ENCODE measurements around the gene LOXL3.
A peak's percentile ranks its signal among the peaks of the same experiment; 100 is the strongest.

LOXL3 gene

GRCh38 chr2:74516650-74517049 lies 37.1 kb downstream of the LOXL3 start:
- Histone ChIP-seq H3K27ac (ENCODE audit: low read depth, low read length) (no peak overlapping the region), H3K9ac (ENCODE audit: low read length) (no peak overlapping the region), H3K9me3 (ENCODE audit: low read length) (no peaks in the 10 kb centered on the region), H3K36me3 (ENCODE audit: insufficient read depth, low read length) (no peaks in the 10 kb centered on the region), H3K4me1 (ENCODE audit: insufficient read depth, low read length) (peaks cover 6% of the 10 kb centered on the region), H3K4me3 (ENCODE audit: low read depth in 1 of 2, low read length in 2 of 2) (no peak overlapping the region), H3K27me3 (ENCODE audit: control insufficient read depth in 1 of 2, insufficient read depth in 2 of 2, low read length in 2 of 2) (peaks cover 63 to 80% of the 10 kb centered on the region in 2 donors)

- Histone ChIP-seq H3K36me3 (ENCODE audit: insufficient read depth, low read length) (no peaks in the 10 kb centered on the region), H3K27ac (ENCODE audit: low read depth, low read length) (no peak overlapping the region), H3K4me3 (ENCODE audit: low read depth in 1 of 2, low read length in 2 of 2) (no peak overlapping the region), H3K27me3 (ENCODE audit: control insufficient read depth in 1 of 2, insufficient read depth in 2 of 2, low read length in 2 of 2) (peaks cover 65 to 83% of the 10 kb centered on the region in 2 donors), H3K9ac (ENCODE audit: low read length) (no peak overlapping the region), H3K4me1 (ENCODE audit: insufficient read depth, low read length) (peaks cover 6% of the 10 kb centered on the region), H3K9me3 (ENCODE audit: low read length) (no peaks in the 10 kb centered on the region)
Measured at GRCh38 chr2:74515981-74516633, 37.6 kb downstream of the LOXL3 start.

GRCh38 chr2:74515271-74515980 lies 38.3 kb downstream of the LOXL3 start:
- no peaks in the 10 kb centered on the region for H3K36me3 ChIP-seq (ENCODE audit: insufficient read depth, low read length)
- no peak overlapping the region for H3K4me3 ChIP-seq (ENCODE audit: low read depth in 1 of 2, low read length in 2 of 2)
- H3K27me3 ChIP-seq (ENCODE audit: control insufficient read depth in 1 of 2, insufficient read depth in 2 of 2, low read length in 2 of 2) = peaks cover 65 to 90% of the 10 kb centered on the region in 2 donors
- H3K9me3 ChIP-seq (ENCODE audit: low read length) = no peaks in the 10 kb centered on the region
- no peak overlapping the region for H3K27ac ChIP-seq (ENCODE audit: low read depth, low read length)
- no peak overlapping the region for H3K9ac ChIP-seq (ENCODE audit: low read length)
- H3K4me1 ChIP-seq (ENCODE audit: insufficient read depth, low read length) = peaks cover 6% of the 10 kb centered on the region

GRCh38 chr2:74514368-74515270 lies 39.1 kb downstream of the LOXL3 start, which contains the start of gene TLX2:
Gene TLX2, plus strand, starts transcription at chr2:74514450. Its CDS starts 357 bp downstream, at chr2:74514807.
- no peak within 1 kb of the TSS for H3K9ac ChIP-seq (ENCODE audit: low read length)
- no peaks in the 10 kb centered on the region for H3K9me3 ChIP-seq (ENCODE audit: low read length)
- H3K27me3 ChIP-seq (ENCODE audit: control insufficient read depth in 1 of 2, insufficient read depth in 2 of 2, low read length in 2 of 2) = peaks cover 65 to 94% of the 10 kb centered on the region in 2 donors
- H3K36me3 ChIP-seq (ENCODE audit: insufficient read depth, low read length) = no peaks in the 10 kb centered on the region
- peaks cover 6% of the 10 kb centered on the region for H3K4me1 ChIP-seq (ENCODE audit: insufficient read depth, low read length)
- no peak within 1 kb of the TSS for H3K4me3 ChIP-seq (ENCODE audit: low read depth in 1 of 2, low read length in 2 of 2)
- H3K27ac ChIP-seq (ENCODE audit: low read depth, low read length) = no peak within 1 kb of the TSS

- Histone ChIP-seq H3K9me3 (ENCODE audit: low read length) (no peaks in the 10 kb centered on the region), H3K27ac (ENCODE audit: low read depth, low read length) (no peak overlapping the region), H3K36me3 (ENCODE audit: insufficient read depth, low read length) (no peaks in the 10 kb centered on the region), H3K4me1 (ENCODE audit: insufficient read depth, low read length) (peaks cover 6% of the 10 kb centered on the region), H3K27me3 (ENCODE audit: control insufficient read depth in 1 of 2, insufficient read depth in 2 of 2, low read length in 2 of 2) (peaks cover 63 to 85% of the 10 kb centered on the region in 2 donors), H3K9ac (ENCODE audit: low read length) (no peak overlapping the region), H3K4me3 (ENCODE audit: low read depth in 1 of 2, low read length in 2 of 2) (no peak overlapping the region)
Measured at GRCh38 chr2:74513605-74514367, 40.0 kb downstream of the LOXL3 start.

- Histone ChIP-seq H3K36me3 (ENCODE audit: insufficient read depth, low read length) (no peaks in the 10 kb centered on the region), H3K4me1 (ENCODE audit: insufficient read depth, low read length) (peaks cover 10% of the 10 kb centered on the region), H3K9ac (ENCODE audit: low read length) (no peak overlapping the region), H3K4me3 (ENCODE audit: low read depth in 1 of 2, low read length in 2 of 2) (no peak overlapping the region), H3K27me3 (ENCODE audit: control insufficient read depth in 1 of 2, insufficient read depth in 2 of 2, low read length in 2 of 2) (peaks cover 55 to 80% of the 10 kb centered on the region in 2 donors), H3K9me3 (ENCODE audit: low read length) (no peaks in the 10 kb centered on the region), H3K27ac (ENCODE audit: low read depth, low read length) (no peak overlapping the region)
Measured at GRCh38 chr2:74512744-74513604, 40.8 kb downstream of the LOXL3 start.

GRCh38 chr2:74511104-74511989 lies 42.4 kb downstream of the LOXL3 start:
- H3K27me3 ChIP-seq (ENCODE audit: control insufficient read depth in 1 of 2, insufficient read depth in 2 of 2, low read length in 2 of 2) = peaks cover 39 to 63% of the 10 kb centered on the region in 2 donors

GRCh38 chr2:74510272-74510671 lies 43.5 kb downstream of the LOXL3 start:
- H3K9ac ChIP-seq (ENCODE audit: low read length) = no peak overlapping the region
- H3K27ac ChIP-seq (ENCODE audit: low read depth, low read length) = no peak overlapping the region
- H3K9me3 ChIP-seq (ENCODE audit: low read length) = no peaks in the 10 kb centered on the region
- peaks cover 3% of the 10 kb centered on the region for H3K36me3 ChIP-seq (ENCODE audit: insufficient read depth, low read length)
- H3K4me3 ChIP-seq (ENCODE audit: low read depth in 1 of 2, low read length in 2 of 2) = no peak overlapping the region
- peaks cover 31 to 53% of the 10 kb centered on the region in 2 donors for H3K27me3 ChIP-seq (ENCODE audit: control insufficient read depth in 1 of 2, insufficient read depth in 2 of 2, low read length in 2 of 2)
- peaks cover 29% of the 10 kb centered on the region for H3K4me1 ChIP-seq (ENCODE audit: insufficient read depth, low read length)

More at GRCh38 chr2:74511104-74511989, 42.4 kb downstream of the LOXL3 start:
- Histone ChIP-seq H3K9ac (ENCODE audit: low read length) (no peak overlapping the region), H3K27ac (ENCODE audit: low read depth, low read length) (no peak overlapping the region), H3K36me3 (ENCODE audit: insufficient read depth, low read length) (no peaks in the 10 kb centered on the region), H3K4me1 (ENCODE audit: insufficient read depth, low read length) (peaks cover 19% of the 10 kb centered on the region), H3K9me3 (ENCODE audit: low read length) (no peaks in the 10 kb centered on the region), H3K4me3 (ENCODE audit: low read depth in 1 of 2, low read length in 2 of 2) (no peak overlapping the region)

GRCh38 chr2:74507926-74508520 lies 45.7 kb downstream of the LOXL3 start:
- peaks cover 24% of the 10 kb centered on the region for H3K4me1 ChIP-seq (ENCODE audit: insufficient read depth, low read length)
- H3K4me3 ChIP-seq (ENCODE audit: low read depth in 1 of 2, low read length in 2 of 2) = peak overlapping the region; percentile 75 to 77
- H3K9me3 ChIP-seq (ENCODE audit: low read length) = no peaks in the 10 kb centered on the region
- H3K36me3 ChIP-seq (ENCODE audit: insufficient read depth, low read length) = peaks cover 14% of the 10 kb centered on the region
- H3K27ac ChIP-seq (ENCODE audit: low read depth, low read length) = peak overlapping the region; percentile 89
- H3K27me3 ChIP-seq (ENCODE audit: control insufficient read depth in 1 of 2, insufficient read depth in 2 of 2, low read length in 2 of 2) = peaks cover 21 to 50% of the 10 kb centered on the region in 2 donors
- H3K9ac ChIP-seq (ENCODE audit: low read length) = no peak overlapping the region

Measured in muscle layer of colon (tissue), 2 donors.